Ovary (tissue), 9 donors: Measurements from ENCODE around the gene AK9. TPM values are rescaled to one million over a fixed set of nuclear protein-coding genes. Genes with fewer than 3 reads are reported as not detected.
"Not testable (repeated sequence)": the region's sequence is repeated elsewhere in the genome, so short reads cannot be mapped to it uniquely, and the experiment has no call there.

ENCODE experiments used
- DNase-seq, 5 donors: peaks; one replicate each; pipeline ENCODE4 v3.0.0-alpha.2; 2019 to 2020
- H3K27ac ChIP-seq, 2 donors: fragments of 200-600 bp; one replicate each; pipeline versions ENCODE4 v1.5.1 to v1.8.0; 2019 to 2022
- H3K27me3 ChIP-seq: fragments of 200-600 bp; one replicate; pipeline ENCODE4 v1.8.0; 2022
- H3K36me3 ChIP-seq: fragments of 200-600 bp; sonication (generic); one replicate; pipeline ENCODE4 v1.5.1; 2019
- H3K4me1 ChIP-seq: one replicate; pipeline ENCODE4 v1.8.1; 2013; ENCODE audit warnings: mild to moderate bottlenecking, moderate library complexity; ENCODE audit not compliant: insufficient read depth
- H3K4me3 ChIP-seq: fragments of 200-600 bp; sonication (generic); one replicate; pipeline ENCODE4 v1.5.1; 2017
- H3K9me3 ChIP-seq, 2 donors: fragments of 200-600 bp in 1 of 2; sonication (generic) in 1 of 2; one replicate each; pipeline versions ENCODE4 v1.5.1 to v1.8.1; 2013 to 2019; ENCODE audit warnings: mild to moderate bottlenecking in 1 of 2, moderate library complexity in 1 of 2
- CTCF ChIP-seq, 3 donors: fragments of 450-650 bp in 2 of 3; fragments of 200-600 bp in 1 of 3; IDR thresholded peaks; one replicate each; pipeline versions ENCODE4 v1.5.1 to v1.8.0; 2016 to 2022; ENCODE audit warnings: antibody characterized with exemption in 3 of 3, mild to moderate bottlenecking in 1 of 3
- EP300 ChIP-seq: sonication (generic); formaldehyde crosslinking; IDR thresholded peaks from one replicate; pipeline ENCODE4 v1.6.1; 2017; ENCODE audit warnings: antibody characterized with exemption
- POLR2A ChIP-seq: fragments of 450-650 bp; IDR thresholded peaks from one replicate; pipeline ENCODE4 v1.6.1; 2017; ENCODE audit warnings: antibody characterized with exemption, mild to moderate bottlenecking, moderate library complexity
- WGBS, 3 donors: extraction: QIAGEN DNeasy Blood & Tissue Kit in 1 of 3; methylation state at CpG; one replicate each; pipeline versions ENCODE4 v1.1.5 to v1.1.7; 2013 to 2017; 5-methylcytosine and 5-hydroxymethylcytosine counted together
- intact Hi-C, 4 donors: fragments of 100-400 bp; cut with DNase I; formaldehyde crosslinking; loops; one replicate each; pipeline versions ENCODE4 v1.11.0 to v1.15.1; 2022 to 2023
- polyA plus RNA-seq, 2 donors: library from polyadenylated mRNA; stranded (reverse); fragments of 200-250 nt in 1 of 2; fragments of 350-450 nt in 1 of 2; fragmentation: Illumina TruSeq in 1 of 2; extraction: RNeasy Lipid Tissue Mini Kit (QIAGEN cat#74804) in 1 of 2; gene quantifications; one replicate each; pipeline ENCODE4 v1.2.3, GENCODE V29; 2013 to 2014
- total RNA-seq, 7 donors: library from RNA; depleted of rRNA in 2 of 7; stranded (reverse); fragments of >200 nt in 2 of 7; fragmentation: NEBNext Ultra II Directional in 3 of 7; extraction: Animal tissue kit (Norgen Biotek cat#: 25700) in 3 of 7; gene quantifications; one replicate each; pipeline versions ENCODE4 v1.1.0 to v1.2.4, GENCODE V29; 2016 to 2023
- donor health status: DM: no; HTN: no; CAD: no; lungs with moderate emphysema.
- donor health status: DM: no; HTN: no; CAD: no.
- donor health status: Bipolar disorder and iron deficiency.
- donor health status: DM: yes; HTN: yes; CAD: no.
- donor health status: DM: no; HTN: no; CAD: no.
- donor health status: DM: yes; HTN: yes; CAD: no.

The AK9 gene
- total and polyA plus RNA-seq, 9 donors = 2.9 to 17.5 (median 9.2) TPM

GRCh38 chr6:109579361-109579760 is 111.6 kb downstream of the AK9 start:
- Histone ChIP-seq H3K36me3 (no peaks in the 10 kb centered on the region), H3K9me3 (no peaks in the 10 kb centered on the region), H3K27me3 (no peaks in the 10 kb centered on the region), H3K27ac (no peak overlapping the region), H3K4me3 (no peak overlapping the region), H3K4me1 (no peaks in the 10 kb centered on the region)
- TF ChIP-seq EP300 = no peak
- TF ChIP-seq CTCF (IDR thresholded peaks at IDR 0.05) = no peak
- TF ChIP-seq POLR2A = no peak
- intact Hi-C loops = no loop called here
- DNase-seq = no peak
- WGBS, 3 donors = 92 to 95% (median 95%) methylated on average over 2 of the region's 2 CpGs

- H3K4me3 ChIP-seq, H3K4me1 ChIP-seq, H3K27me3 ChIP-seq, DNase-seq, intact Hi-C loops, H3K36me3 ChIP-seq, H3K9me3 ChIP-seq, H3K27ac ChIP-seq: not testable (repeated sequence)
- WGBS, 3 donors = 84 to 88% (median 86%) methylated on average over 2 of the region's 2 CpGs
Measured at GRCh38 chr6:109569901-109570300, 121.1 kb downstream of the AK9 start.

- Histone ChIP-seq H3K4me1 (no peaks in the 10 kb centered on the region), H3K4me3 (no peak overlapping the region), H3K9me3 (no peaks in the 10 kb centered on the region), H3K36me3 (no peaks in the 10 kb centered on the region), H3K27me3 (no peaks in the 10 kb centered on the region), H3K27ac (no peak overlapping the region)
- TF ChIP-seq CTCF (IDR thresholded peaks at IDR 0.05) (no peak), POLR2A (no peak), EP300 (no peak)
- WGBS, 3 donors = 72 to 88% (median 74%) methylated on average over 1 of the region's 1 CpG
- intact Hi-C loops = no loop called here
- DNase-seq = no peak
Measured at GRCh38 chr6:109561844-109562243, 129.2 kb downstream of the AK9 start.

GRCh38 chr6:109531446-109531845 is 159.6 kb downstream of the AK9 start:
- no peak overlapping the region for H3K27ac ChIP-seq
- intact Hi-C loops = no loop called here
- 52 to 62% (median 55%) methylated on average over 6 of the region's 6 CpGs for WGBS, 3 donors

GRCh38 chr6:109527989-109528388 is 163.0 kb downstream of the AK9 start:
- Histone ChIP-seq H3K36me3 (no peaks in the 10 kb centered on the region), H3K27ac (no peak overlapping the region), H3K4me3 (no peak overlapping the region), H3K9me3 (no peaks in the 10 kb centered on the region), H3K27me3 (no peaks in the 10 kb centered on the region), H3K4me1 (no peaks in the 10 kb centered on the region)
- no peak for TF ChIP-seq CTCF (IDR thresholded peaks at IDR 0.05)
- intact Hi-C loops = loop anchor here in 1 of 4 donors (10.0 kb wide), 1 partner anchor 527 kb away; no protein-coding TSS in a partner anchor
- WGBS, 3 donors = 80 to 86% (median 80%) methylated on average over 3 of the region's 3 CpGs
- DNase-seq = no peak

More at GRCh38 chr6:109531446-109531845, 159.6 kb downstream of the AK9 start:
- no peak overlapping the region for H3K4me3 ChIP-seq
- H3K36me3 ChIP-seq = no peaks in the 10 kb centered on the region
- DNase-seq = no peak
- no peaks in the 10 kb centered on the region for H3K27me3 ChIP-seq
- no peaks in the 10 kb centered on the region for H3K4me1 ChIP-seq
- H3K9me3 ChIP-seq = no peaks in the 10 kb centered on the region
- no peak for TF ChIP-seq EP300
- TF ChIP-seq POLR2A = no peak
